ENCODE results near the gene IL1RAPL1. TPM values are rescaled to one million over a fixed set of nuclear protein-coding genes. Genes with fewer than 3 reads are reported as not detected.

Gene IL1RAPL1
- polyA plus RNA-seq, 1 donor = 0.34 TPM

- peaks cover 2% of the 10 kb centered on the region for H3K9me3 ChIP-seq (ENCODE audit: control insufficient read depth, low read depth, low read length)
- no peak overlapping the region for H3K4me3 ChIP-seq (ENCODE audit: low read length)
- no peaks in the 10 kb centered on the region for H3K4me1 ChIP-seq (ENCODE audit: control insufficient read depth, insufficient read depth, low read length)
- no peak overlapping the region for H3K27ac ChIP-seq (ENCODE audit: low read length)
- H3K36me3 ChIP-seq (ENCODE audit: control insufficient read depth, insufficient read depth, low read length) = no peaks in the 10 kb centered on the region
- no peaks in the 10 kb centered on the region for H3K27me3 ChIP-seq (ENCODE audit: control insufficient read depth, insufficient read depth, low read length)
- DNase-seq = no peak
- WGBS (ENCODE audit: insufficient coverage, low lambda C conversion rate) = no CpG with 5 or more reads among the region's 1 CpG
Observed at GRCh38 chrX:29506729-29507128, 919.5 kb downstream of the IL1RAPL1 start.

- no peaks in the 10 kb centered on the region for H3K9me3 ChIP-seq (ENCODE audit: control insufficient read depth, low read depth, low read length)
- no peak overlapping the region for H3K4me3 ChIP-seq (ENCODE audit: low read length)
- DNase-seq = no peak
- no peaks in the 10 kb centered on the region for H3K36me3 ChIP-seq (ENCODE audit: control insufficient read depth, insufficient read depth, low read length)
- no peaks in the 10 kb centered on the region for H3K27me3 ChIP-seq (ENCODE audit: control insufficient read depth, insufficient read depth, low read length)
- H3K4me1 ChIP-seq (ENCODE audit: control insufficient read depth, insufficient read depth, low read length) = no peaks in the 10 kb centered on the region
- H3K27ac ChIP-seq (ENCODE audit: low read length) = no peak overlapping the region
- WGBS (ENCODE audit: insufficient coverage, low lambda C conversion rate) = no CpG with 5 or more reads among the region's 4 CpGs
Observed at GRCh38 chrX:29518100-29518499, 930.9 kb downstream of the IL1RAPL1 start.

GRCh38 chrX:29528281-29528680, 941.0 kb downstream of the IL1RAPL1 start:
- no peaks in the 10 kb centered on the region for H3K27me3 ChIP-seq (ENCODE audit: control insufficient read depth, insufficient read depth, low read length)
- no peak overlapping the region for H3K27ac ChIP-seq (ENCODE audit: low read length)
- no peak for DNase-seq
- H3K9me3 ChIP-seq (ENCODE audit: control insufficient read depth, low read depth, low read length) = no peaks in the 10 kb centered on the region
- H3K36me3 ChIP-seq (ENCODE audit: control insufficient read depth, insufficient read depth, low read length) = no peaks in the 10 kb centered on the region
- H3K4me3 ChIP-seq (ENCODE audit: low read length) = no peak overlapping the region
- no peaks in the 10 kb centered on the region for H3K4me1 ChIP-seq (ENCODE audit: control insufficient read depth, insufficient read depth, low read length)
- WGBS (ENCODE audit: insufficient coverage, low lambda C conversion rate) = no CpG with 5 or more reads among the region's 1 CpG

- no peak overlapping the region for H3K4me3 ChIP-seq (ENCODE audit: low read length)
- no peaks in the 10 kb centered on the region for H3K36me3 ChIP-seq (ENCODE audit: control insufficient read depth, insufficient read depth, low read length)
- no peak overlapping the region for H3K27ac ChIP-seq (ENCODE audit: low read length)
- H3K9me3 ChIP-seq (ENCODE audit: control insufficient read depth, low read depth, low read length) = no peaks in the 10 kb centered on the region
- no peaks in the 10 kb centered on the region for H3K4me1 ChIP-seq (ENCODE audit: control insufficient read depth, insufficient read depth, low read length)
- DNase-seq = no peak
- no peaks in the 10 kb centered on the region for H3K27me3 ChIP-seq (ENCODE audit: control insufficient read depth, insufficient read depth, low read length)
- WGBS (ENCODE audit: insufficient coverage, low lambda C conversion rate) = no CpG with 5 or more reads among the region's 2 CpGs
Observed at GRCh38 chrX:29530501-29530900, 943.3 kb downstream of the IL1RAPL1 start.

- Histone ChIP-seq H3K27ac (ENCODE audit: low read length) (no peak overlapping the region), H3K4me3 (ENCODE audit: low read length) (no peak overlapping the region), H3K36me3 (ENCODE audit: control insufficient read depth, insufficient read depth, low read length) (no peaks in the 10 kb centered on the region), H3K27me3 (ENCODE audit: control insufficient read depth, insufficient read depth, low read length) (no peaks in the 10 kb centered on the region), H3K9me3 (ENCODE audit: control insufficient read depth, low read depth, low read length) (no peaks in the 10 kb centered on the region), H3K4me1 (ENCODE audit: control insufficient read depth, insufficient read depth, low read length) (no peaks in the 10 kb centered on the region)
- DNase-seq = no peak
- WGBS (ENCODE audit: insufficient coverage, low lambda C conversion rate) = no CpG with 5 or more reads among the region's 4 CpGs
Observed at GRCh38 chrX:29531336-29531735, 944.1 kb downstream of the IL1RAPL1 start.

GRCh38 chrX:29535212-29536162, 948.2 kb downstream of the IL1RAPL1 start:
- H3K27ac ChIP-seq (ENCODE audit: low read length) = no peak overlapping the region
- no peaks in the 10 kb centered on the region for H3K9me3 ChIP-seq (ENCODE audit: control insufficient read depth, low read depth, low read length)
- H3K36me3 ChIP-seq (ENCODE audit: control insufficient read depth, insufficient read depth, low read length) = no peaks in the 10 kb centered on the region
- no peak for DNase-seq
- WGBS (ENCODE audit: insufficient coverage, low lambda C conversion rate) = 60% methylated on average over 1 of the region's 1 CpG
- H3K4me1 ChIP-seq (ENCODE audit: control insufficient read depth, insufficient read depth, low read length) = no peaks in the 10 kb centered on the region
- H3K27me3 ChIP-seq (ENCODE audit: control insufficient read depth, insufficient read depth, low read length) = no peaks in the 10 kb centered on the region
- no peak overlapping the region for H3K4me3 ChIP-seq (ENCODE audit: low read length)

- H3K4me3 ChIP-seq (ENCODE audit: low read length) = no peak overlapping the region
- H3K27ac ChIP-seq (ENCODE audit: low read length) = no peak overlapping the region
- DNase-seq = no peak
- no peaks in the 10 kb centered on the region for H3K36me3 ChIP-seq (ENCODE audit: control insufficient read depth, insufficient read depth, low read length)
- no peaks in the 10 kb centered on the region for H3K27me3 ChIP-seq (ENCODE audit: control insufficient read depth, insufficient read depth, low read length)
- H3K4me1 ChIP-seq (ENCODE audit: control insufficient read depth, insufficient read depth, low read length) = no peaks in the 10 kb centered on the region
- no peaks in the 10 kb centered on the region for H3K9me3 ChIP-seq (ENCODE audit: control insufficient read depth, low read depth, low read length)
- no CpG with 5 or more reads among the region's 3 CpGs for WGBS (ENCODE audit: insufficient coverage, low lambda C conversion rate)
Observed at GRCh38 chrX:29541038-29541437, 953.8 kb downstream of the IL1RAPL1 start.

GRCh38 chrX:29542152-29542551, 954.9 kb downstream of the IL1RAPL1 start:
- no peak overlapping the region for H3K27ac ChIP-seq (ENCODE audit: low read length)

GRCh38 chrX:29545878-29546277, 958.6 kb downstream of the IL1RAPL1 start:
- Histone ChIP-seq H3K9me3 (ENCODE audit: control insufficient read depth, low read depth, low read length) (no peaks in the 10 kb centered on the region), H3K27ac (ENCODE audit: low read length) (no peak overlapping the region), H3K36me3 (ENCODE audit: control insufficient read depth, insufficient read depth, low read length) (no peaks in the 10 kb centered on the region), H3K27me3 (ENCODE audit: control insufficient read depth, insufficient read depth, low read length) (no peaks in the 10 kb centered on the region), H3K4me3 (ENCODE audit: low read length) (no peak overlapping the region), H3K4me1 (ENCODE audit: control insufficient read depth, insufficient read depth, low read length) (no peaks in the 10 kb centered on the region)
- no peak for DNase-seq
- no CpG with 5 or more reads among the region's 2 CpGs for WGBS (ENCODE audit: insufficient coverage, low lambda C conversion rate)

More at GRCh38 chrX:29542152-29542551, 954.9 kb downstream of the IL1RAPL1 start:
- Histone ChIP-seq H3K27me3 (ENCODE audit: control insufficient read depth, insufficient read depth, low read length) (no peaks in the 10 kb centered on the region), H3K36me3 (ENCODE audit: control insufficient read depth, insufficient read depth, low read length) (no peaks in the 10 kb centered on the region), H3K4me1 (ENCODE audit: control insufficient read depth, insufficient read depth, low read length) (no peaks in the 10 kb centered on the region), H3K9me3 (ENCODE audit: control insufficient read depth, low read depth, low read length) (no peaks in the 10 kb centered on the region), H3K4me3 (ENCODE audit: low read length) (no peak overlapping the region)
- no peak for DNase-seq
- no CpG with 5 or more reads among the region's 1 CpG for WGBS (ENCODE audit: insufficient coverage, low lambda C conversion rate)

- no peaks in the 10 kb centered on the region for H3K36me3 ChIP-seq (ENCODE audit: control insufficient read depth, insufficient read depth, low read length)
- H3K4me3 ChIP-seq (ENCODE audit: low read length) = no peak overlapping the region
- H3K27me3 ChIP-seq (ENCODE audit: control insufficient read depth, insufficient read depth, low read length) = no peaks in the 10 kb centered on the region
- no peaks in the 10 kb centered on the region for H3K4me1 ChIP-seq (ENCODE audit: control insufficient read depth, insufficient read depth, low read length)
- H3K9me3 ChIP-seq (ENCODE audit: control insufficient read depth, low read depth, low read length) = no peaks in the 10 kb centered on the region
- no CpG with 5 or more reads among the region's 4 CpGs for WGBS (ENCODE audit: insufficient coverage, low lambda C conversion rate)
- H3K27ac ChIP-seq (ENCODE audit: low read length) = no peak overlapping the region
- no peak for DNase-seq
Observed at GRCh38 chrX:29547877-29548276, 960.6 kb downstream of the IL1RAPL1 start.

- Histone ChIP-seq H3K36me3 (ENCODE audit: control insufficient read depth, insufficient read depth, low read length) (no peaks in the 10 kb centered on the region), H3K4me1 (ENCODE audit: control insufficient read depth, insufficient read depth, low read length) (no peaks in the 10 kb centered on the region), H3K4me3 (ENCODE audit: low read length) (no peak overlapping the region), H3K27ac (ENCODE audit: low read length) (no peak overlapping the region), H3K27me3 (ENCODE audit: control insufficient read depth, insufficient read depth, low read length) (no peaks in the 10 kb centered on the region), H3K9me3 (ENCODE audit: control insufficient read depth, low read depth, low read length) (no peaks in the 10 kb centered on the region)
- WGBS (ENCODE audit: insufficient coverage, low lambda C conversion rate) = no CpG with 5 or more reads among the region's 1 CpG
- DNase-seq = no peak
Observed at GRCh38 chrX:29553542-29553941, 966.3 kb downstream of the IL1RAPL1 start.
